Esophagus muscularis mucosa (tissue), 4 donors: ENCODE measurements around the gene SDS.

Experiments
- EP300 ChIP-seq: sonication (generic); formaldehyde crosslinking; IDR thresholded peaks from one replicate; pipeline ENCODE4 v1.6.1; 2017; ENCODE audit warnings: antibody characterized with exemption
- POLR2A ChIP-seq: fragments of 450-650 bp; IDR thresholded peaks from one replicate; pipeline ENCODE4 v1.6.1; 2017; ENCODE audit warnings: antibody characterized with exemption, moderate library complexity, mild to moderate bottlenecking, low read depth
- POLR2AphosphoS5 ChIP-seq, 2 donors: sonication (generic); formaldehyde crosslinking; IDR thresholded peaks; one replicate each; pipeline ENCODE4 v1.6.1; 2017; ENCODE audit warnings: antibody characterized with exemption in 2 of 2
- TF ChIP-seq, protein P1 (sequence below), 3 experiments: fragments of 200-600 bp in 2 of 3; fragments of 450-650 bp in 1 of 3; sonication (generic) in 2 of 3; IDR thresholded peaks; one replicate each; pipeline ENCODE4 v1.5.1; 2017 to 2019; ENCODE audit warnings: antibody characterized with exemption in 3 of 3, mild to moderate bottlenecking in 2 of 3, moderate library complexity in 1 of 3

GRCh38 chr12:113437729-113438100 lies 34.0 kb upstream of the SDS start:
- TF ChIP-seq POLR2A (no peak), EP300 (no peak), POLR2AphosphoS5 (IDR thresholded peaks at IDR 0.05) (no peak)
- TF ChIP-seq, protein P1, sequence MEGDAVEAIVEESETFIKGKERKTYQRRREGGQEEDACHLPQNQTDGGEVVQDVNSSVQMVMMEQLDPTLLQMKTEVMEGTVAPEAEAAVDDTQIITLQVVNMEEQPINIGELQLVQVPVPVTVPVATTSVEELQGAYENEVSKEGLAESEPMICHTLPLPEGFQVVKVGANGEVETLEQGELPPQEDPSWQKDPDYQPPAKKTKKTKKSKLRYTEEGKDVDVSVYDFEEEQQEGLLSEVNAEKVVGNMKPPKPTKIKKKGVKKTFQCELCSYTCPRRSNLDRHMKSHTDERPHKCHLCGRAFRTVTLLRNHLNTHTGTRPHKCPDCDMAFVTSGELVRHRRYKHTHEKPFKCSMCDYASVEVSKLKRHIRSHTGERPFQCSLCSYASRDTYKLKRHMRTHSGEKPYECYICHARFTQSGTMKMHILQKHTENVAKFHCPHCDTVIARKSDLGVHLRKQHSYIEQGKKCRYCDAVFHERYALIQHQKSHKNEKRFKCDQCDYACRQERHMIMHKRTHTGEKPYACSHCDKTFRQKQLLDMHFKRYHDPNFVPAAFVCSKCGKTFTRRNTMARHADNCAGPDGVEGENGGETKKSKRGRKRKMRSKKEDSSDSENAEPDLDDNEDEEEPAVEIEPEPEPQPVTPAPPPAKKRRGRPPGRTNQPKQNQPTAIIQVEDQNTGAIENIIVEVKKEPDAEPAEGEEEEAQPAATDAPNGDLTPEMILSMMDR (IDR thresholded peaks at IDR 0.05), result no peak
